RWPE2 (cell line): ENCODE data around the gene HIP1R.

Source experiments
- ATAC-seq: fragments of 200-7000 bp; cut with Tn5 transposase; 3 replicates; pipeline ENCODE4 v1.9.1; 2021; ENCODE audit warnings: low read depth
- DNase-seq: peaks from one replicate; pipeline ENCODE4 v3.0.0-alpha.2; 2020; ENCODE audit warnings: low spot score
- H3K27ac ChIP-seq: fragments of 450-650 bp; 2 replicates; pipeline ENCODE4 v1.5.1; 2017; ENCODE audit warnings: mild to moderate bottlenecking; ENCODE audit not compliant: poor library complexity, severe bottlenecking
- H3K27me3 ChIP-seq: fragments of 250-450 bp; sonication (Bioruptor Pico); 2 replicates; pipeline ENCODE4 v1.5.1; 2021; ENCODE audit warnings: mild to moderate bottlenecking, moderate library complexity; ENCODE audit not compliant: insufficient read depth, poor library complexity, severe bottlenecking
- H3K36me3 ChIP-seq: fragments of 250-450 bp; sonication (Bioruptor Pico); 2 replicates; pipeline ENCODE4 v1.5.1; 2020; ENCODE audit warnings: low read depth, mild to moderate bottlenecking, moderate library complexity
- H3K4me1 ChIP-seq: fragments of 250-450 bp; sonication (Bioruptor Pico); 2 replicates; pipeline ENCODE4 v1.5.1; 2021; ENCODE audit warnings: mild to moderate bottlenecking, moderate library complexity; ENCODE audit not compliant: insufficient read depth, poor library complexity, severe bottlenecking
- H3K4me3 ChIP-seq: fragments of 250-450 bp; sonication (Bioruptor Pico); 2 replicates; pipeline ENCODE4 v1.5.1; 2021; ENCODE audit warnings: mild to moderate bottlenecking, moderate library complexity; ENCODE audit not compliant: severe bottlenecking
- H3K9me3 ChIP-seq: fragments of 250-450 bp; sonication (Bioruptor Pico); 2 replicates; pipeline ENCODE4 v1.5.1; 2021; ENCODE audit warnings: mild to moderate bottlenecking, moderate library complexity; ENCODE audit not compliant: severe bottlenecking
- TF ChIP-seq, protein P1 (sequence below): fragments of 450-650 bp; IDR thresholded peaks from one replicate; pipeline ENCODE4 v1.5.1; 2017; ENCODE audit warnings: mild to moderate bottlenecking, moderate library complexity; ENCODE audit not compliant: poor library complexity, severe bottlenecking

Gene HIP1R

GRCh38 chr12:122908915-122909314 lies 73.7 kb downstream of the HIP1R start:
- H3K27ac ChIP-seq, result no peak overlapping the region
- H3K27me3 ChIP-seq, result no peaks in the 10 kb centered on the region
- ATAC-seq, result no peak

GRCh38 chr12:122909442-122910288 lies 74.4 kb downstream of the HIP1R start:
- Histone ChIP-seq H3K4me1 (no peaks in the 10 kb centered on the region), H3K4me3 (no peak overlapping the region), H3K9me3 (no peaks in the 10 kb centered on the region), H3K27ac (no peak overlapping the region), H3K27me3 (no peaks in the 10 kb centered on the region), H3K36me3 (no peaks in the 10 kb centered on the region)
- ATAC-seq (no peak), DNase-seq (no peak)
- TF ChIP-seq, protein P1, sequence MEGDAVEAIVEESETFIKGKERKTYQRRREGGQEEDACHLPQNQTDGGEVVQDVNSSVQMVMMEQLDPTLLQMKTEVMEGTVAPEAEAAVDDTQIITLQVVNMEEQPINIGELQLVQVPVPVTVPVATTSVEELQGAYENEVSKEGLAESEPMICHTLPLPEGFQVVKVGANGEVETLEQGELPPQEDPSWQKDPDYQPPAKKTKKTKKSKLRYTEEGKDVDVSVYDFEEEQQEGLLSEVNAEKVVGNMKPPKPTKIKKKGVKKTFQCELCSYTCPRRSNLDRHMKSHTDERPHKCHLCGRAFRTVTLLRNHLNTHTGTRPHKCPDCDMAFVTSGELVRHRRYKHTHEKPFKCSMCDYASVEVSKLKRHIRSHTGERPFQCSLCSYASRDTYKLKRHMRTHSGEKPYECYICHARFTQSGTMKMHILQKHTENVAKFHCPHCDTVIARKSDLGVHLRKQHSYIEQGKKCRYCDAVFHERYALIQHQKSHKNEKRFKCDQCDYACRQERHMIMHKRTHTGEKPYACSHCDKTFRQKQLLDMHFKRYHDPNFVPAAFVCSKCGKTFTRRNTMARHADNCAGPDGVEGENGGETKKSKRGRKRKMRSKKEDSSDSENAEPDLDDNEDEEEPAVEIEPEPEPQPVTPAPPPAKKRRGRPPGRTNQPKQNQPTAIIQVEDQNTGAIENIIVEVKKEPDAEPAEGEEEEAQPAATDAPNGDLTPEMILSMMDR, result no peak

More at GRCh38 chr12:122908915-122909314, 73.7 kb downstream of the HIP1R start:
- DNase-seq, result no peak
- no peaks in the 10 kb centered on the region for H3K4me1 ChIP-seq
- H3K9me3 ChIP-seq, result no peaks in the 10 kb centered on the region
- H3K4me3 ChIP-seq, result no peak overlapping the region
- no peaks in the 10 kb centered on the region for H3K36me3 ChIP-seq
- TF ChIP-seq, protein P1, result no peak
